NB4 (cell line): Measurements from ENCODE around the gene HSCB.

Source experiments
- MYC ChIP-seq: IDR thresholded peaks from 2 replicates; pipeline ENCODE4 v1.6.1; 2011; ENCODE audit warnings: low read depth, low read length
- POLR2A ChIP-seq: IDR thresholded peaks from 2 replicates; pipeline ENCODE4 v1.6.1; 2011; ENCODE audit warnings: mild to moderate bottlenecking; ENCODE audit not compliant: insufficient read length; ENCODE audit errors: extremely low read depth
- TF ChIP-seq, protein P1 (sequence below): IDR thresholded peaks from one replicate; pipeline ENCODE4 v1.5.1; 2012; ENCODE audit warnings: low read depth, low read length

DNA sequence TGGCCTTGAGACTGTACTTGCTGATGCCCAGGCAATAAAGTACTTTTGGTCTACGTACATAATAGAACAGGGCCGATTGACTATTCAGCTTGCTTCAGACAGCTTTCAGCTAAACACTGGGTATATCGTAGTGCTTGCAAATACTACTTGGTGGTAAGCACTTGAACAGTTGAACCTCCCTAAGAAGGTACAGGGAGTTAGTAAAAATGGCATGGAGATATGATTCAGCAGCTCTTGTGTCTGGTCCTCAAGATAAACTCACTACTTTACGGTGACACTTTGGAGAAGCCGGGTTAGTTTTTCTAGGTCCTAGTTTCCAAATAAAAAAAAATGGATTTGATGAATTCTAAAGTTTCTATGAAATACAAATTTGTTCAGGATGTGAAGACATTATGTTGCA, 38.0 kb downstream of the HSCB start:
- TF ChIP-seq, protein P1, sequence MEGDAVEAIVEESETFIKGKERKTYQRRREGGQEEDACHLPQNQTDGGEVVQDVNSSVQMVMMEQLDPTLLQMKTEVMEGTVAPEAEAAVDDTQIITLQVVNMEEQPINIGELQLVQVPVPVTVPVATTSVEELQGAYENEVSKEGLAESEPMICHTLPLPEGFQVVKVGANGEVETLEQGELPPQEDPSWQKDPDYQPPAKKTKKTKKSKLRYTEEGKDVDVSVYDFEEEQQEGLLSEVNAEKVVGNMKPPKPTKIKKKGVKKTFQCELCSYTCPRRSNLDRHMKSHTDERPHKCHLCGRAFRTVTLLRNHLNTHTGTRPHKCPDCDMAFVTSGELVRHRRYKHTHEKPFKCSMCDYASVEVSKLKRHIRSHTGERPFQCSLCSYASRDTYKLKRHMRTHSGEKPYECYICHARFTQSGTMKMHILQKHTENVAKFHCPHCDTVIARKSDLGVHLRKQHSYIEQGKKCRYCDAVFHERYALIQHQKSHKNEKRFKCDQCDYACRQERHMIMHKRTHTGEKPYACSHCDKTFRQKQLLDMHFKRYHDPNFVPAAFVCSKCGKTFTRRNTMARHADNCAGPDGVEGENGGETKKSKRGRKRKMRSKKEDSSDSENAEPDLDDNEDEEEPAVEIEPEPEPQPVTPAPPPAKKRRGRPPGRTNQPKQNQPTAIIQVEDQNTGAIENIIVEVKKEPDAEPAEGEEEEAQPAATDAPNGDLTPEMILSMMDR = no peak
- TF ChIP-seq POLR2A = no peak
- TF ChIP-seq MYC = no peak
